IMR-90 (cell line): ENCODE results near the gene GRM8.

Experiments used
- CEBPB ChIP-seq: IDR thresholded peaks from 2 replicates; pipeline ENCODE4 v1.6.1; 2012; ENCODE audit warnings: low read depth, low read length, improper control_type of control experiment
- MAZ ChIP-seq: IDR thresholded peaks from 2 replicates; pipeline ENCODE4 v1.6.1; 2012; ENCODE audit warnings: low read depth, mild to moderate bottlenecking, low read length, improper control_type of control experiment, moderate library complexity, borderline replicate concordance
- TF ChIP-seq, protein P1 (sequence below): conservative IDR thresholded peaks from 2 replicates; pipeline ENCODE4 v1.5.1; 2012; ENCODE audit warnings: mild to moderate bottlenecking, low read depth, low read length, improper control_type of control experiment

DNA sequence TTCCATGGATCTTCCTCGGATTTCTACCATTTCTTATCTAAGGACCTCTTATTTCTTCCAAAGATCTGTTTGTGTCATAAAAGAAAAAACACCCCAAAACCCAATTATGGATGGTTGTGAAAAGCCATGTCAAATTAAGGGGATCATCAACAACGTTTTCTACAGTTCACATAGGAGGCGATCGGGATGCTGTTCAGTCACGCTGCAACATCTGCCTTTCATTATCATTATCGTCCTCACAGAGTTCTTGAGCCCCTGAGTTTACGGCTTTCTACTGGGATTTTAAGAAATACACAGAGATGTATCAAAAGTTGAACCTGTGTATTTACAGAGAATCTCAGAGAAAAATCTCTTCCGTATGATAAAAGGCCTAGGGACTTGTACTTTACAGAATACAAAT, 101.4 kb downstream of the GRM8 start:
- TF ChIP-seq MAZ, result no peak
- TF ChIP-seq, protein P1, sequence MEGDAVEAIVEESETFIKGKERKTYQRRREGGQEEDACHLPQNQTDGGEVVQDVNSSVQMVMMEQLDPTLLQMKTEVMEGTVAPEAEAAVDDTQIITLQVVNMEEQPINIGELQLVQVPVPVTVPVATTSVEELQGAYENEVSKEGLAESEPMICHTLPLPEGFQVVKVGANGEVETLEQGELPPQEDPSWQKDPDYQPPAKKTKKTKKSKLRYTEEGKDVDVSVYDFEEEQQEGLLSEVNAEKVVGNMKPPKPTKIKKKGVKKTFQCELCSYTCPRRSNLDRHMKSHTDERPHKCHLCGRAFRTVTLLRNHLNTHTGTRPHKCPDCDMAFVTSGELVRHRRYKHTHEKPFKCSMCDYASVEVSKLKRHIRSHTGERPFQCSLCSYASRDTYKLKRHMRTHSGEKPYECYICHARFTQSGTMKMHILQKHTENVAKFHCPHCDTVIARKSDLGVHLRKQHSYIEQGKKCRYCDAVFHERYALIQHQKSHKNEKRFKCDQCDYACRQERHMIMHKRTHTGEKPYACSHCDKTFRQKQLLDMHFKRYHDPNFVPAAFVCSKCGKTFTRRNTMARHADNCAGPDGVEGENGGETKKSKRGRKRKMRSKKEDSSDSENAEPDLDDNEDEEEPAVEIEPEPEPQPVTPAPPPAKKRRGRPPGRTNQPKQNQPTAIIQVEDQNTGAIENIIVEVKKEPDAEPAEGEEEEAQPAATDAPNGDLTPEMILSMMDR, result no peak
- no peak for TF ChIP-seq CEBPB
